Activated T-helper 17 cell treated with anti-CD3 and anti-CD28 coated beads, Interleukin-2, amount 50 U/mL, for 72 hours (primary cell): ENCODE data around the gene SLC1A2. TPM values are rescaled to one million over a fixed set of nuclear protein-coding genes. Genes with fewer than 3 reads are reported as not detected.

ENCODE experiments used
- ATAC-seq: fragments of 150-1000 bp; cut with Tn5 transposase; replicated peaks from 2 replicates; pipeline ENCODE4 v1.10.0; 2021; ENCODE audit warnings: mild to moderate bottlenecking, moderate library complexity
- H3K27ac Mint-ChIP-seq: one replicate; pipeline ENCODE4 v1.8.0; 2022; ENCODE audit warnings: mixed read lengths
- H3K27me3 Mint-ChIP-seq: one replicate; pipeline ENCODE4 v1.8.0; 2022; ENCODE audit warnings: mixed read lengths
- H3K36me3 Mint-ChIP-seq: one replicate; pipeline ENCODE4 v1.8.0; 2022; ENCODE audit warnings: low read depth, mild to moderate bottlenecking, mixed read lengths
- H3K4me1 Mint-ChIP-seq: one replicate; pipeline ENCODE4 v1.8.0; 2022; ENCODE audit warnings: mixed read lengths
- H3K4me3 Mint-ChIP-seq: one replicate; pipeline ENCODE4 v1.8.0; 2022; ENCODE audit warnings: mild to moderate bottlenecking, mixed read lengths
- H3K9me3 Mint-ChIP-seq: one replicate; pipeline ENCODE4 v1.8.0; 2022; ENCODE audit warnings: mixed read lengths
- total RNA-seq, 2 donors: library from RNA; stranded (reverse); gene quantifications; one replicate each; pipeline ENCODE4 v1.2.3, GENCODE V29; 2022

Gene SLC1A2
- total RNA-seq, 2 donors from 2014 or later, result not detected

DNA sequence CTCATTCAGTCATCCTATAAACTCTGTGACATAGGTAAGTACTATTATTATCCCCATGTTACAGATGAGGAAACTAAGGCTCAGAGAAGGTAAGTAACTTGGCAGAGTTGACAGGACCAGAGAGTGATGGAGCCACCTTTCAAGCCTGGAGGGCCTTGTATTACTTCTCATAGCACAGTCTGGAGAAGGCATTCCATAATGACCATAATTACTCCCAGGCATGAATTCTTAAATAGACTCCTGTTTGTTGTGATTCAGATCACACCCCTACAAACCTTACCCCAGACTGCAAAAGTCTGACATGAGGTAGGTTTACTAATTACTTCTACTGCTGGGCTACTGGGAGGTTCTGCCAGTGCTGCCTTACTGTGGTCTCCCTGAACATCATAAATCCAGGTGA lies 203.4 kb downstream of the SLC1A2 start:
- H3K27ac Mint-ChIP-seq, result peak overlapping the region; percentile 89
- H3K36me3 Mint-ChIP-seq, result peaks cover 100% of the 10 kb centered on the region
- H3K9me3 Mint-ChIP-seq, result no peaks in the 10 kb centered on the region
- H3K4me1 Mint-ChIP-seq, result peaks cover 56% of the 10 kb centered on the region
- ATAC-seq, result no peak
- H3K4me3 Mint-ChIP-seq, result peak overlapping the region; percentile 49
- no peaks in the 10 kb centered on the region for H3K27me3 Mint-ChIP-seq

- Mint-ChIP-seq H3K9me3 (no peaks in the 10 kb centered on the region), H3K27me3 (no peaks in the 10 kb centered on the region)
- peak; percentile 94 for ATAC-seq
These were observed 204.6 kb downstream of the SLC1A2 start for GRCh38 chr11:35214792-35215193.

DNA sequence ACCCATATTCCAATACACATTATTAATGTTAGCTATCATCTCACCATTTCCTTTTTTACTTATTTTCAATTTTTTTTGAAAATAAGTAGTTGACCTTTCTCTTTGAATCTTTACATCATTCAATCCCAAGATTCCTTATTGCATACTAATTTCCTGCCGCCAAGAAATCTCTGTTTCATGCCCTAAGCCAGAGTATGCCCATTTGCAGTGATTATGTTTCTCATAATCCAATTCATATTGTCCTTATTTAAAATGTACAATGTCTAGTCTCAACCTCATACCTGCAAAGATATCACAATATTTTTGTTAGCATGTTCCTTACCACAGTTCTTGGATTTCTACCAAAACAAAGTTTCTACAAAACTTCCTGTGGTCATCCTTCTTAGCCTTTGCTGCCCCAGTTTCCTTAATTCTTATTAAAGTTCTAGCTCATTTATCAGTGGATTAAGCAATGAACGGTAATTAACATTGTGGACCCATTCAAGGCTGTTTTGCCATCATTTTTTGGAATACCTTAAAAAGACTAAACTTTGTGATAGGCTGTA lies 205.1 kb downstream of the SLC1A2 start:
- Mint-ChIP-seq H3K9me3 (no peaks in the 10 kb centered on the region), H3K27ac (peak overlapping the region; percentile 88), H3K4me1 (peaks cover 62% of the 10 kb centered on the region), H3K36me3 (peaks cover 100% of the 10 kb centered on the region), H3K4me3 (peak overlapping the region; percentile 56), H3K27me3 (no peaks in the 10 kb centered on the region)
- ATAC-seq, result no peak

More at GRCh38 chr11:35214792-35215193, 204.6 kb downstream of the SLC1A2 start:
- Mint-ChIP-seq H3K4me3 (peak overlapping the region; percentile 56), H3K27ac (peak overlapping the region; percentile 88), H3K4me1 (peaks cover 63% of the 10 kb centered on the region), H3K36me3 (peaks cover 100% of the 10 kb centered on the region)

GRCh38 chr11:35211952-35212351 lies 207.4 kb downstream of the SLC1A2 start:
- no peak overlapping the region for H3K4me3 Mint-ChIP-seq

DNA sequence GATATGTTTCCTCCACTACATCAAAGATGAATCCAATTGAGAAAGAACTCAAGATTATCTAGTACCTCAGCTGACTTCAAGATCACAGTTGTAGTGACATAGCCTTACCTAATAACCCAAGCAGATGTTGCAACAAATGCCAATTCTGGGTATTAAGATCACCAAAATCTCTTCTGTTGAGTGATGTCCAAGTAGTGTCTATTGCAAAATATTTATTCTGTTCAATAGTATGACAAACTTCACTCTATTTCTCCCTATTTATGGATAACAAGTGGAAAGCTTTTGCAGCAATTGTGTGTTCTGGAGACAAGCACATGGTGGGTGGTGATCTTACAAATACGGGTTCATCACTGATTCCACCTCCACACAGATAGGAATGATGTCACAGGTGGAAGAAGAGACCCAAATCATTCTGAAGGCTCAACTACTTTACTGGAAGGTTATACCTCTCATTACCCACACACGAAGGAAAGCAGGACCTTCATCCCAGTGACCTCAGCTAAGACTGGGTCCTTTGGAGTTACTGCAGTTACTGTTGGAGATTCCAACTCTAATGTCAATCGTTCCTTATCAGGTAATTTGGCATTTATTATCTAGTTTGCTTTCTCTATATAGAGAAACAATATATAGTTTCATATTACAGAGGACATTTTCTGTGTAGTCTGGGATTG lies 208.3 kb downstream of the SLC1A2 start:
- Mint-ChIP-seq H3K9me3 (no peaks in the 10 kb centered on the region), H3K27me3 (no peaks in the 10 kb centered on the region), H3K4me3 (no peak overlapping the region), H3K4me1 (peaks cover 56% of the 10 kb centered on the region), H3K36me3 (peaks cover 100% of the 10 kb centered on the region), H3K27ac (peak overlapping the region; percentile 64)
- ATAC-seq, result no peak

More at GRCh38 chr11:35211952-35212351, 207.4 kb downstream of the SLC1A2 start:
- Mint-ChIP-seq H3K27me3 (no peaks in the 10 kb centered on the region), H3K27ac (peak overlapping the region; percentile 64), H3K9me3 (no peaks in the 10 kb centered on the region), H3K36me3 (peaks cover 100% of the 10 kb centered on the region), H3K4me1 (peaks cover 61% of the 10 kb centered on the region)
- ATAC-seq, result no peak

GRCh38 chr11:35208795-35209194 lies 210.6 kb downstream of the SLC1A2 start:
- Mint-ChIP-seq H3K27me3 (no peaks in the 10 kb centered on the region), H3K36me3 (peaks cover 100% of the 10 kb centered on the region), H3K4me1 (peaks cover 46% of the 10 kb centered on the region), H3K4me3 (no peak overlapping the region), H3K9me3 (no peaks in the 10 kb centered on the region), H3K27ac (peak overlapping the region; percentile 60)
- no peak for ATAC-seq

DNA sequence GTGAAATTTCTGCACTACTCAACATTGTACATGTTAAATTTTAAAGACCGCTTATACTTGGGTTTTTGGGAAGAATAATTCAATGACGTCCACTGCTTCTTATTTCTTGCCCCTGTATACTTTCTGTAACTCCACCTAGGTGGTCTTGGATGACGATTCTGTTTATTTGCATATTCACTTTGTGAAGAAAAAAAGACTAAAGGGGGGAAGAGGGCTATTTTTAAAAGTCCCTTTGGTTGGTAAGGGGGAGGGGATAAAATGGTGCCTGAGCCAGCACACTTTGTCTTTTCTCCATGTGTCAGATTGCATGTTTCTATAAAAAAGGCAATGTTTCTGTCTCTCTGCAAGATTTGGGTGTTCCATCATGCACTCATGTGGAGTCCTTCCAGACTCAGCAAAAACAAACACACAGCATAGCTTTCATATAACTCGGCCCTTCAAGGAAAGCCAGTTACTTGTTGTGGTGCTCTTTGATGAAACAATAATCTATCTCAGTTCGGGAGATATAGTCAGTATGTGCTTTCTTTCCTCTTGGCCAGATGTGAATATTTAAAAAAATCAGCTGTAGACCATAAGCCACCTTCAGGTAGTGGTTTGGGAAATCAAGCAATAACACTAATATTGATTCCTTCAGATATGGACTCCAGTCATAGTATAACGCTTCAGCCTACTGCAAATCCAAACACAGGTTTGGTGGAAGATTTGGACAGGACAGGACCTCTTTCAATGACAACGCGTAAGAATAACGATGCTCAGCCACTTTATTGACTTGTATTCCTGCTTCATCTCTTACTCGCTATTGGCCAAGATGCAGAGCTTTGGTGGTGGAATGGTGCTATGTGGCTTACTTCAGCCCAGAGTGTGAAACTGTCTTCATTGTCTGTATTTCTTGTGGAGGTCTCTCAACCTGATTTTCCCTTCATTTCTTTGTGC lies 211.6 kb downstream of the SLC1A2 start:
- H3K36me3 Mint-ChIP-seq, result peaks cover 100% of the 10 kb centered on the region
- H3K27me3 Mint-ChIP-seq, result no peaks in the 10 kb centered on the region
- no peaks in the 10 kb centered on the region for H3K9me3 Mint-ChIP-seq
- H3K4me1 Mint-ChIP-seq, result peaks cover 37% of the 10 kb centered on the region
- no peak for ATAC-seq
- H3K4me3 Mint-ChIP-seq, result peak overlapping the region; percentile 8
- H3K27ac Mint-ChIP-seq, result peak overlapping the region; percentile 60

- H3K27me3 Mint-ChIP-seq, result no peaks in the 10 kb centered on the region
- peaks cover 39% of the 10 kb centered on the region for H3K4me1 Mint-ChIP-seq
- H3K36me3 Mint-ChIP-seq, result peaks cover 100% of the 10 kb centered on the region
- no peak overlapping the region for H3K4me3 Mint-ChIP-seq
- no peak for ATAC-seq
- no peaks in the 10 kb centered on the region for H3K9me3 Mint-ChIP-seq
- peak overlapping the region; percentile 60 for H3K27ac Mint-ChIP-seq
These were observed 212.7 kb downstream of the SLC1A2 start for GRCh38 chr11:35206616-35207015.

DNA sequence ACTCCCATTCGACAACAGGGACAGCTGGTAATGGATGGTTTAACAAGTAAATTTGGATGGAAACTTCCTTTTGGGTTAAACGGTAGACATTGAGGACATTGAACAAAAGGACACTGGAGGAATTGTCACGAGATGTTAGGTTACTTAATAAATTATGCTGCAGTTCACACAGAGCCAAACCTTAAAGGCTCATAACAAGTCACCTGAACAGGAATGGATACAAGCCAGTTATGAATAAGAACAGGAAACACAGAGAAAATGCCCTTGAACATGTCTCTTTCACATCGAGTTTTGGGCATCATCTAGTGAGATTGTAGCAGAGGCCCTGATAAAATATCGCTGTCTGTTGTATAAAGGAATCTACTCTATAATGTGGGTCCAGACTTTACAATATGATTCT lies 214.7 kb downstream of the SLC1A2 start:
- ATAC-seq, result no peak
- peaks cover 37% of the 10 kb centered on the region for H3K4me1 Mint-ChIP-seq
- no peaks in the 10 kb centered on the region for H3K27me3 Mint-ChIP-seq
- no peak overlapping the region for H3K4me3 Mint-ChIP-seq
- peaks cover 3% of the 10 kb centered on the region for H3K9me3 Mint-ChIP-seq
- H3K36me3 Mint-ChIP-seq, result peaks cover 100% of the 10 kb centered on the region
- H3K27ac Mint-ChIP-seq, result peak overlapping the region; percentile 36

Other genes starting within 250 kb of the SLC1A2 start
- not detected for gene PAMR1, start 106.1 kb upstream of the SLC1A2 start, total RNA-seq
- gene FJX1, start 198.9 kb upstream of the SLC1A2 start, total RNA-seq, result under 1 TPM; 0.21 to 0.48 TPM
- gene TRIM44, start 243.2 kb upstream of the SLC1A2 start, total RNA-seq, result 10 to 100 TPM; 14.3 to 17.7 TPM